ENCODE data around the gene PLD6.

- TF ChIP-seq CTCF (conservative IDR thresholded peaks at IDR 0.05; ENCODE audit: low read length) = no peak
- TF ChIP-seq EZH2phosphoT487 (IDR thresholded peaks at IDR 0.05; ENCODE audit: borderline replicate concordance) = no peak
These were observed 26.7 kb downstream of the PLD6 start for GRCh38 chr17:17179371-17179827.

Data from Loucy (cell line).